Suprapubic skin (tissue), 4 donors: Measurements from ENCODE around the gene GSG1.

Source experiments
- CTCF ChIP-seq, 2 donors: fragments of 200-600 bp in 1 of 2; fragments of 450-650 bp in 1 of 2; sonication (generic) in 1 of 2; IDR thresholded peaks; one replicate each; pipeline ENCODE4 v1.5.1; 2016 to 2019; ENCODE audit warnings: antibody characterized with exemption in 2 of 2, mild to moderate bottlenecking in 1 of 2, moderate library complexity in 1 of 2
- POLR2A ChIP-seq, 2 donors: fragments of 450-650 bp; IDR thresholded peaks; one replicate each; pipeline ENCODE4 v1.6.1; 2017; ENCODE audit warnings: antibody characterized with exemption in 2 of 2, mild to moderate bottlenecking in 2 of 2, moderate library complexity in 2 of 2
- POLR2AphosphoS5 ChIP-seq, 3 donors: sonication (generic); formaldehyde crosslinking; IDR thresholded peaks; one replicate each; pipeline ENCODE4 v1.6.1; 2017; ENCODE audit warnings: antibody characterized with exemption in 3 of 3

- TF ChIP-seq CTCF (IDR thresholded peaks at IDR 0.05) (no peak), POLR2A (IDR thresholded peaks at IDR 0.05) (no peak), POLR2AphosphoS5 (IDR thresholded peaks at IDR 0.05) (no peak)
Observed at GRCh38 chr12:13075786-13076570, 27.5 kb downstream of the GSG1 start.
